ENCODE data around the gene GASK1A.
"Not testable (repeated sequence)": the region's sequence is repeated elsewhere in the genome, so short reads cannot be mapped to it uniquely, and the experiment has no call there.

Gene GASK1A

GRCh38 chr3:42979044-42979972 is at the start of gene GASK1A:
TSS of gene GASK1A (plus strand) at chr3:42979311. CDS start at chr3:42979643, 332 bp downstream.
- DNase-seq: no peak

DNA sequence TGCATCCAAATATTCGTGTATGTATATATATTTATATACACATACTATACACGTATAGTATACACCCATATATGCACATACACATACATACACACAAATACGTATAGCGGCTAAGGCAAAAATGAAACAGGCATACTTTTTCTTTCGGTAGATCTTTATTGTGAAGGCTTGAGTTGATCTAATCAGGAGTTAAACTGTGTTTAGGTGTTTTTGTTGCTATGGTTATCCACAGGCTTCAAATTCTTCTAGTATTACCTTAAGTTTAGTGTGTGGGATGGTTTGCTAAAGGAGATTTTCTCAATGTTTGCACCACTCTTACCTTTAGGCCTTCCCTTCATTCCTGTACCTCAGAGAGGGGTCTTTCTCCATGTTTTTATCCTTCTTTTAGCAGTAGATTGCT is 45.0 kb upstream of the GASK1A start:
- no peak for DNase-seq

DNA sequence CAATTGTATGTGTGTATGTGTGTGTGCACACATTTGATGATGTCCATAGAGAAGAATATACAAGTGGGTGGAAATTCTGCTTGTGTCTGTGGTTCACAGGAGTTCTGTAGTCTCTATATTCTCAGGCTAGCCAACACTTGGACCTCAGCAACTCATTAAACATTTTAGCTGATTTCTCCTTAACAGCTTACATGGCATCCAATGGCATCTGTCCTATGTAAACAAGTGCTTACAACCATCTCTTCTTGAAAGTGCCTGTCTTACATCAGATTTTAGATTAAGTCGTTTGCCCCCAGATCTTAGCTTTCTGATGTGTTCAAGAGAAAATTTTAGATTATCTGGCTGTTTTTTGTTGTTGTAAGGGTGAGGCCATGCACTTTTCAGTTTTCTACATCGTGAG is 44.2 kb upstream of the GASK1A start:
- DNase-seq: no peak

DNA sequence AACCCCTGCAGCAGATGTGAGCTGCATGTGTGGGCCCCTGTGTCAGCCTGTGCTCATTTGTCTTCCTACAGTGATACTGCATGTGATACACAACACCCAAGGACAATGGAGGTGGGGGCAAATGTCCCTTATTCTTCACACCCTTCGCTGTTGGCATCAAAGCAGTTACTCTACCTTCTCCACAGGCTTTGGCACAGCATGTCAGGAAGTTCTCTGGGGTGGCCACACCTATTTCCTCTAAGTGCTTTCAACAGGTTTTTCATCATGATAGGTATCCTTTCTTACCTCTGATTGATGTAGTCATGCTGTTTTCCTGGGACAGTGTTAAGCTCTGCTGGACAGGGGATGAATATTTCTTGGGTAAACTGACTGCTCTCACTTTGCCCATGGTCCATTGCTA is 43.6 kb upstream of the GASK1A start:
- DNase-seq: no peak

GRCh38 chr3:42936157-42936981 is 42.7 kb upstream of the GASK1A start:
- no peak for DNase-seq

DNA sequence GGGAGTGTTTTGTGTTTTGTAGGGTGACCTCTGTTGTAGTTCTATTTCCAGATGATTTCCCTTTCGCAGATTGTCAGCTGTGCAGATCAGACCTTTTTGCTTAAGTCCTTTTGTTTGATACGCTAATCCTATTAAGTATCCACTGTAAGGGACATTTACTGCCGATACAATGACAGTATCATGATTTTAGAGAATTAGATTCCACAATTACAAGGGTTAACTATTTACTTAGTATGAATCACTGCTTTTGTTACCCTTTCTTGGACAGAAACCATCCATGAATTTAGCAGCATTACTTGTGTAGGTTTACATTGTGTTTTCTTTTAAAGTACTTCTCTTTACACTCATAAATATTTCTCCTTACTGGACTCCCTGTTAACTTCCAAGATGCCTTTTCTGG is 41.8 kb upstream of the GASK1A start:
- no peak for DNase-seq

GRCh38 chr3:42942693-42943092 is 36.4 kb upstream of the GASK1A start:
- DNase-seq: no peak

- DNase-seq: no peak
These were observed 33.1 kb upstream of the GASK1A start for GRCh38 chr3:42946050-42946449.

- DNase-seq: no peak
These were observed 21.5 kb upstream of the GASK1A start for GRCh38 chr3:42957573-42957972.

- DNase-seq: no peak
These were observed 18.8 kb upstream of the GASK1A start for GRCh38 chr3:42960282-42960681.

GRCh38 chr3:42960786-42961185 is 18.3 kb upstream of the GASK1A start:
- DNase-seq: no peak

- peak; percentile 42 for DNase-seq
These were observed 17.5 kb upstream of the GASK1A start for GRCh38 chr3:42961633-42962032.

DNA sequence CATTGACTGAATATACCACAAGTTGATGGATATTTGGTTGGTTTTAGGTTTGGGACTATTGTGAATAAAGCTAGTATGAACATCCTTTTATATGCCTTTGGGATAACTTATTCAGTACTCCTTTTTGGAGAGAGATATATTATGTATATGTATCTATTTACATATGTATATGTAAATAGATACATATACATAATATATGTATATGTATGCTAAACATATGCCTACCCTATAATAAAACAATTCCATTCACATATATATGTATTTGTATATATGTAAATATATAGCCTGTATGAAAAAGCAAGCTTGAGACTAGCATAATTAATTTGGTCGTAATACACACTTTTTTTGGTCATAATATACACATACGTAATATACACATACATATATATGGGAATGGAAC is 15.8 kb upstream of the GASK1A start:
- no peak for DNase-seq

GRCh38 chr3:42964266-42964665 is 14.8 kb upstream of the GASK1A start:
- DNase-seq: no peak

GRCh38 chr3:42970557-42970956 is 8.6 kb upstream of the GASK1A start:
- DNase-seq: no peak

GRCh38 chr3:42970976-42971772 is 7.9 kb upstream of the GASK1A start:
- DNase-seq: no peak

DNA sequence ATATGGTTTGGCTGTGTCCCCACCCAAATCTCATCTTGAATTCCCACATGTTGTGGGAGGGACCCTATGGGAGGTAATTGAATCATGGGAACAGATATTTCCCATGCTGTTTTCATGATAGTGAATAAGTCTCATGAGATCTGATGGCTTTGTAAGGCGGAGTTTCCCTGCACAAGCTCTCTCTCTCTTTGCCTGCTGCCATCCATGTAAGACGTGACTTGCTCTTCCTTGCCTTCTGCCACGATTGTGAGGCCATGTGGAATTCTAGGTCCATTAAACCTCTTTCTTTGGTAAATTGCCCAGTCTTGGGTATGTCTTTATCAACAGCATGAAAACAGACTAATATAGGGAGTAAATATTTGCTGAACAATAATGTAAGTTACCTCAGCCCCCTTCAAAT is 4.2 kb upstream of the GASK1A start:
- not testable (repeated sequence) for DNase-seq

DNA sequence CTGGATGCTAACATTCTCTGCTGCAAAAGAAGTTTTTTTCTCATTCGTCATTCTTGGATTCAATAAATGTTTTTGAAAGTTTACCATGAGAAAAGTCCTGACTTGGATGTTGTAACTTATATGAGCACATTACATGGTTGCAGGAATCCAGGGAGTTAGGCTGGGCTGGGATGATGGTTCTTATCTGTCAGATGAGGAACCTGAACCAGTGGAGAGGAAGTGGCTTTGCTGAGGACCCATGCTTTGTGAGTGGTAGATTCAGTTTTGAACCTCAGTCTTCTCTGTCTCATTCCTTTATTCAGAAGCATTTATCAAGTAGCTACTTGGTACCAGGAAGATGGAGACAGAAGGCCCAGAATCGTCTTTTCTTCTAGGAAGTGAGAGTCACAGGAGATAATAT is 3.7 kb upstream of the GASK1A start:
- no peak for DNase-seq

DNA sequence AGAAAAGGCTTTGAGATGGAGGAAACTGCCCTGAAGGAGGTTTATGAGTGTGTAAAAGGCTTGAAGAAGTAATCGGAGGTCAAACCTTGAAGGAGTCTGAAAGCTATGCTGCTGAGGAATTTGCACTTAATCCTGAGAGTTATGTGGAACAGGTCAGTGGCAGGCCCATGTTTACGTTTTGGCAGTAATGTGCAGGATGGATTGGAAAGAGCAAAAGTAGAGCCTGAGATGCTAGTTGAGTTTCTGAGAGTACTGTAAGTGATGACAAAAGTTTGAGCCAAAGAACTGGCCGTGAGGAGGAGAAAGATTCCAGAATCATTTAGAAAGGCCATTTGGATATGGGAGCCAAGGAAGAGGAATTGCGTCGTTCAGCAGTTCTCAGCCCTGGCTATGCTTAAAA is 3.2 kb upstream of the GASK1A start:
- no peak for DNase-seq

DNA sequence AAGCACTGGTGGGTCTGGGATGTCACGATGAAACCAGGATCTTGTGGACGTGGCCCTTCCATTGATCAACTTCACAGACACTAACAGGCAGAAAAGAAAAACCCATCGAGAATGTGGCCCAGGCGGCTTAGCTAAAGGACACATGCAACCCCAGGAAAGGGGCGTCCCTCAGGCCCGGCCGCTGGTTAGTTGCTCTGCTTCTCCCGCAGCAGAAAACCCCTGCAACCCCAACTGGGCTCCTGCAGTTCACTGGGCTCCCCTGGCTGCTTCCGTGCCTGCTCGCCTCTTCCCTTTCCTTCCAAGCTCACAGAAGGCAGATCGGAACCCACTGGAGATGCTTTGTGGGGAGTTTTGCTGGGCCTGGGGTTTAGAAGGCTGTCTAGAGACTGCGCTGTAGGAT is 1.1 kb downstream of the GASK1A start:
- DNase-seq: no peak

DNA sequence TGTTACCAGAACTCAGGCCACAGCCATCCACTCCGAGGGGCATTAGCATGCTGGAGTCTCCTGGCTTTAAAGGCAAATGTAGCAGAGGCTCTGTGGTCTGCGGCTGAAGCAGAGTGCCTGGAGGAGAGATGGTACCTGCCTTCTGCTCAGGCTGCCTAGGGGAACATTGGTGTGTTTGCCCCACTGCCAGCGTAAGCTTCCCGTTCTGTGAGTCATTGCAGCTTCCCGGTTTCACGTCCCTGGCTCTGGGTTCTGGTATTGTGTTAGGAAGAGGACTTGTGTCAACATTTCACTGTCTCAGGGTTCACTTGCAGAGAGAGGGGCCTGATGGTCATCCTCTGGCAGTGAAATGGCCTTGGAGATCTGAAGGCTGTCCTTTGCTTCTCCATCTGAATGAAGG is 1.8 kb downstream of the GASK1A start:
- DNase-seq: no peak

- no peak for DNase-seq
These were observed 3.7 kb downstream of the GASK1A start for GRCh38 chr3:42982645-42983412.

Data from amniotic stem cell (primary cell).